ENCODE data around the gene DSCAML1.

Gene DSCAML1

GRCh38 chr11:117505285-117505970, 291.6 kb downstream of the DSCAML1 start:
- no peak for DNase-seq (ENCODE audit: low read depth in 2 of 2, low spot score in 1 of 2)

- DNase-seq (ENCODE audit: low read depth in 2 of 2, low spot score in 1 of 2), result no peak
Measured at GRCh38 chr11:117502779-117503100, 294.3 kb downstream of the DSCAML1 start.

GRCh38 chr11:117502015-117502778, 294.8 kb downstream of the DSCAML1 start:
- no peak for DNase-seq (ENCODE audit: low read depth in 2 of 2, low spot score in 1 of 2)

GRCh38 chr11:117501237-117501898, 295.6 kb downstream of the DSCAML1 start:
- DNase-seq (ENCODE audit: low read depth in 2 of 2, low spot score in 1 of 2), result no peak

GRCh38 chr11:117498791-117499190, 298.2 kb downstream of the DSCAML1 start:
- no peak for DNase-seq (ENCODE audit: low read depth in 2 of 2, low spot score in 1 of 2)

GRCh38 chr11:117497206-117497951, 299.6 kb downstream of the DSCAML1 start:
- DNase-seq (ENCODE audit: low read depth in 2 of 2, low spot score in 1 of 2), result no peak

GRCh38 chr11:117495357-117495756, 301.7 kb downstream of the DSCAML1 start:
- DNase-seq (ENCODE audit: low read depth in 2 of 2, low spot score in 1 of 2), result no peak

GRCh38 chr11:117492578-117493251, 304.3 kb downstream of the DSCAML1 start:
- no peak for DNase-seq (ENCODE audit: low read depth in 2 of 2, low spot score in 1 of 2)

- DNase-seq (ENCODE audit: low read depth in 2 of 2, low spot score in 1 of 2), result no peak
Measured at GRCh38 chr11:117490911-117491310, 306.1 kb downstream of the DSCAML1 start.

- DNase-seq (ENCODE audit: low read depth in 2 of 2, low spot score in 1 of 2), result no peak
Measured at GRCh38 chr11:117489999-117490679, 306.9 kb downstream of the DSCAML1 start.

- no peak for DNase-seq (ENCODE audit: low read depth in 2 of 2, low spot score in 1 of 2)
Measured at GRCh38 chr11:117488996-117489952, 307.7 kb downstream of the DSCAML1 start.

GRCh38 chr11:117486059-117486458, 311.0 kb downstream of the DSCAML1 start:
- DNase-seq (ENCODE audit: low read depth in 2 of 2, low spot score in 1 of 2), result no peak

- DNase-seq (ENCODE audit: low read depth in 2 of 2, low spot score in 1 of 2), result no peak
Measured at GRCh38 chr11:117484156-117484555, 312.9 kb downstream of the DSCAML1 start.

- DNase-seq (ENCODE audit: low read depth in 2 of 2, low spot score in 1 of 2), result no peak
Measured at GRCh38 chr11:117483372-117483771, 313.6 kb downstream of the DSCAML1 start.

- DNase-seq (ENCODE audit: low read depth in 2 of 2, low spot score in 1 of 2), result no peak
Measured at GRCh38 chr11:117482881-117483280, 314.1 kb downstream of the DSCAML1 start.

- no peak for DNase-seq (ENCODE audit: low read depth in 2 of 2, low spot score in 1 of 2)
Measured at GRCh38 chr11:117481885-117482284, 315.1 kb downstream of the DSCAML1 start.

- DNase-seq (ENCODE audit: low read depth in 2 of 2, low spot score in 1 of 2), result no peak
Measured at GRCh38 chr11:117481036-117481435, 316.0 kb downstream of the DSCAML1 start.

- DNase-seq (ENCODE audit: low read depth in 2 of 2, low spot score in 1 of 2), result no peak
Measured at GRCh38 chr11:117480221-117480620, 316.8 kb downstream of the DSCAML1 start.

- no peak for DNase-seq (ENCODE audit: low read depth in 2 of 2, low spot score in 1 of 2)
Measured at GRCh38 chr11:117479372-117479771, 317.6 kb downstream of the DSCAML1 start.
